Measurements from ENCODE around the gene KY.

DNA sequence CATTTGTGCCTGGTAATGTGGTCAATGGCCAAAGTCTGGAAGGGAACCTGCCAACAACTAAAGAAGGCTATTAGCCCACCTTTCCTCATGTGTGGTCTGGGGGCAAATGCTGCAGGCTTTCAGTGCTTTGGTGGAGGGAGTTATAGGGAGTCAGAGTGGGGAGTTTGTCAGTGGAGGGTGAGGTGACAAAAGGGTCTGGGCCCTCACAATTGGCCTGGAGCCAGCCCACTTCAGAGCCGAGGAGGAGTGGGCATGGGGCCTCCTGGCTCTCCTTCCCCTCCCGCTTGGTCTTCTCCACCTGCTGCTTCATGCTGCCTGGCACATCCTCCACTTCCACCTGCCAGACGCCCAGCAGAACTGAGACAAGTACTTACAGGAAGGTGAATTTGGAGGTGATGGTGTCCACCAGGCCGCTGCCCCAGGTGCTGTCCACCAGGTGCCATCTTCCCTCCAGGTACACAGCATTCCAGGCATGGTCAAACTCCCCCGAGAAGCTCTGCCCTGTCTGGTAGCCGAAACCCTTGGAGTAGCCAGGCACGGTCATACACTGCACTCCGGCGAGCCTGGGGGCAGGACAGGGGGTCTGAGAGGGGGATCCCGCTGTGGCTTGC is 40.9 kb downstream of the KY start:
- TF ChIP-seq, protein P1, sequence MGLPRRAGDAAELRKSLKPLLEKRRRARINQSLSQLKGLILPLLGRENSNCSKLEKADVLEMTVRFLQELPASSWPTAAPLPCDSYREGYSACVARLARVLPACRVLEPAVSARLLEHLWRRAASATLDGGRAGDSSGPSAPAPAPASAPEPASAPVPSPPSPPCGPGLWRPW (IDR thresholded peaks at IDR 0.05), result no peak
- no peak for TF ChIP-seq POLR2A (IDR thresholded peaks at IDR 0.05; ENCODE audit: low read length)
- no peak for TF ChIP-seq EP300 (IDR thresholded peaks at IDR 0.05)
- TF ChIP-seq RCOR1 (IDR thresholded peaks at IDR 0.05; ENCODE audit: low read depth, low read length), result no peak
- TF ChIP-seq HOXA7 (CRISPR knock-in tag; IDR thresholded peaks at IDR 0.05), result no peak
- TF ChIP-seq, protein P2, sequence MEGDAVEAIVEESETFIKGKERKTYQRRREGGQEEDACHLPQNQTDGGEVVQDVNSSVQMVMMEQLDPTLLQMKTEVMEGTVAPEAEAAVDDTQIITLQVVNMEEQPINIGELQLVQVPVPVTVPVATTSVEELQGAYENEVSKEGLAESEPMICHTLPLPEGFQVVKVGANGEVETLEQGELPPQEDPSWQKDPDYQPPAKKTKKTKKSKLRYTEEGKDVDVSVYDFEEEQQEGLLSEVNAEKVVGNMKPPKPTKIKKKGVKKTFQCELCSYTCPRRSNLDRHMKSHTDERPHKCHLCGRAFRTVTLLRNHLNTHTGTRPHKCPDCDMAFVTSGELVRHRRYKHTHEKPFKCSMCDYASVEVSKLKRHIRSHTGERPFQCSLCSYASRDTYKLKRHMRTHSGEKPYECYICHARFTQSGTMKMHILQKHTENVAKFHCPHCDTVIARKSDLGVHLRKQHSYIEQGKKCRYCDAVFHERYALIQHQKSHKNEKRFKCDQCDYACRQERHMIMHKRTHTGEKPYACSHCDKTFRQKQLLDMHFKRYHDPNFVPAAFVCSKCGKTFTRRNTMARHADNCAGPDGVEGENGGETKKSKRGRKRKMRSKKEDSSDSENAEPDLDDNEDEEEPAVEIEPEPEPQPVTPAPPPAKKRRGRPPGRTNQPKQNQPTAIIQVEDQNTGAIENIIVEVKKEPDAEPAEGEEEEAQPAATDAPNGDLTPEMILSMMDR (IDR thresholded peaks at IDR 0.05), result no peak
- TF ChIP-seq FOXS1 (CRISPR knock-in tag; IDR thresholded peaks at IDR 0.05), result no peak
- TF ChIP-seq RAD21 (conservative IDR thresholded peaks at IDR 0.05 in 1 of 2, IDR thresholded peaks at IDR 0.05 in 1 of 2), result no peak
- TF ChIP-seq ZFP36 (IDR thresholded peaks at IDR 0.05; ENCODE audit: borderline replicate concordance, partially characterized antibody), result no peak
- TF ChIP-seq NPAS2 (CRISPR knock-in tag; IDR thresholded peaks at IDR 0.05; ENCODE audit: borderline replicate concordance), result no peak
